OCI-LY1 (cell line): Measurements from ENCODE around the gene ZNF79.

Source experiments
- EZH2 ChIP-seq: fragments of 200-600 bp; sonication (generic), shearing (Covaris generic); IDR thresholded peaks from 2 replicates; pipeline ENCODE4 v1.8.0; 2017; ENCODE audit warnings: borderline replicate concordance, mixed run types, mild to moderate bottlenecking, antibody characterized with exemption, low read length, moderate library complexity, mixed read lengths
- TF ChIP-seq, protein P1 (sequence below): fragments of 200-600 bp; sonication (generic), shearing (Covaris generic); IDR thresholded peaks from 2 replicates; pipeline ENCODE4 v1.5.1; 2017; ENCODE audit warnings: mild to moderate bottlenecking, antibody characterized with exemption, low read length, moderate library complexity, mixed read lengths

DNA sequence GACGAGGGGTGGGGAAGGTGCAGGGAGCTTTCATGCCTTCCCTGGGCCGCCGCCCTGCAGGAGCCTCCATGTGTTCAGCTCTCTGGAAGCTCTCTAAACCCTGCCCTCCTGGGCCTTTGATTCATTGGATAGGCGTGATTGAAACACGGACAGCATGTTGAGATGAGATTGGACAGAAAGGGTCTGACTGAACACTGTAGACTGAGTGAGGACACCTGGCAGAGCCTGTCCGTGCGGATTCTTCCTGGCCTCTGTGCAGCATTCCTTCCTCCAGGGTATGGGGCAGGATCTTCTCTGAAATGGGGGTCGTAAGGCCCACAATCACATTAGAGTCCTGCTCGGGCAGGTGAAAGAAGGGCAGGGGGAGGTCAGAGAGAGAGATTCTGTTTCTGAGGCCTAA is 14.2 kb downstream of the ZNF79 start:
- TF ChIP-seq, protein P1, sequence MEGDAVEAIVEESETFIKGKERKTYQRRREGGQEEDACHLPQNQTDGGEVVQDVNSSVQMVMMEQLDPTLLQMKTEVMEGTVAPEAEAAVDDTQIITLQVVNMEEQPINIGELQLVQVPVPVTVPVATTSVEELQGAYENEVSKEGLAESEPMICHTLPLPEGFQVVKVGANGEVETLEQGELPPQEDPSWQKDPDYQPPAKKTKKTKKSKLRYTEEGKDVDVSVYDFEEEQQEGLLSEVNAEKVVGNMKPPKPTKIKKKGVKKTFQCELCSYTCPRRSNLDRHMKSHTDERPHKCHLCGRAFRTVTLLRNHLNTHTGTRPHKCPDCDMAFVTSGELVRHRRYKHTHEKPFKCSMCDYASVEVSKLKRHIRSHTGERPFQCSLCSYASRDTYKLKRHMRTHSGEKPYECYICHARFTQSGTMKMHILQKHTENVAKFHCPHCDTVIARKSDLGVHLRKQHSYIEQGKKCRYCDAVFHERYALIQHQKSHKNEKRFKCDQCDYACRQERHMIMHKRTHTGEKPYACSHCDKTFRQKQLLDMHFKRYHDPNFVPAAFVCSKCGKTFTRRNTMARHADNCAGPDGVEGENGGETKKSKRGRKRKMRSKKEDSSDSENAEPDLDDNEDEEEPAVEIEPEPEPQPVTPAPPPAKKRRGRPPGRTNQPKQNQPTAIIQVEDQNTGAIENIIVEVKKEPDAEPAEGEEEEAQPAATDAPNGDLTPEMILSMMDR: no peak
- no peak for TF ChIP-seq EZH2
